ENCODE data around the gene STC2.

The STC2 gene

GRCh38 chr5:173311818-173312585, 16.2 kb downstream of the STC2 start:
- H3K27ac ChIP-seq: no peak overlapping the region
- H3K36me3 ChIP-seq (ENCODE audit: insufficient read depth, low read length): peaks cover 6% of the 10 kb centered on the region; the same call in 1 of the 2 replicates
- no peak for DNase-seq (ENCODE audit: low read depth, low spot score)
- H3K4me3 ChIP-seq: no peak overlapping the region
- H3K9ac ChIP-seq (ENCODE audit: insufficient read length): no peak overlapping the region
- H3K9me3 ChIP-seq (ENCODE audit: low read depth, low read length): peaks cover 4% of the 10 kb centered on the region; the same call in 1 of the 2 replicates
- no peak for TF ChIP-seq FOXP2 (optimal IDR thresholded peaks at IDR 0.05; ENCODE audit: control extremely low read depth, extremely low read length, insufficient read depth)

- DNase-seq (ENCODE audit: low read depth, low spot score): no peak
- H3K9ac ChIP-seq (ENCODE audit: insufficient read length): no peak overlapping the region
- H3K9me3 ChIP-seq (ENCODE audit: low read depth, low read length): peaks cover 4% of the 10 kb centered on the region; the same call in 1 of the 2 replicates
- H3K27ac ChIP-seq: peak overlapping the region; percentile 46; the same call in 1 of the 2 replicates
- TF ChIP-seq EZH2 (IDR thresholded peaks at IDR 0.05): no peak
- no peak for TF ChIP-seq POLR2AphosphoS5 (IDR thresholded peaks at IDR 0.05; ENCODE audit: borderline replicate concordance, low read depth, low read length)
- TF ChIP-seq FOXP2 (optimal IDR thresholded peaks at IDR 0.05; ENCODE audit: control extremely low read depth, extremely low read length, insufficient read depth): no peak
- H3K36me3 ChIP-seq (ENCODE audit: insufficient read depth, low read length): no peaks in the 10 kb centered on the region
- no peak overlapping the region for H3K4me3 ChIP-seq
Measured at GRCh38 chr5:173310861-173311785, 17.1 kb downstream of the STC2 start.

DNA sequence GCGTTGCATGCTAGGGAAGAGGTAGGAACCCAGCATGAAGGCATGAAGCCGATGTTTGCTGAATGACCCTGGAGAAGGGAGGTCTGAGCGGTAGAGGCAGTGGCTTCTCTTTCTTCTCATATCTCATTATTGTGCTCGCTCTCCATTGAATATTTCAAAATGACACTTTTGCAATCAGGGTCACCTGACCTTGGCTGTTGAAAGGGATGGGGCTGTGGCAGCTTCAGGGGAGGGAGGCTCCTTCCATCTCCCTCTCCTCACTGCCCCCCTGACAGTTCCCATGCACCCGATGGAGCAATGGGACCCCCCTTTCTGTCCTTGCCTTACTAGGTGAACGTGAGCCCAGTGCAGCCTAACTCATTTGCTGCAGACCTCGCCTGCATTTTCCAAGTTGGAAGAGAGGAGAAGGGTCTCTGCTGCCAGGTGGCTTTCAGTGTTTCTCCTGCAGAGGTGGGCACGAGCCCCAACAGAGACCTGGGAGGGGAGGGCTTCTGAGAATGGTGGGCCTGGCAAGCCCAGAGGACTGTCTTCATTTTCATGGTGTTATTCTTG, 17.9 kb downstream of the STC2 start:
- Histone ChIP-seq H3K9ac (ENCODE audit: insufficient read length) (no peak overlapping the region), H3K9me3 (ENCODE audit: low read depth, low read length) (peaks cover 4% of the 10 kb centered on the region; the same call in 1 of the 2 replicates), H3K27ac (peak overlapping the region; percentile 46; the same call in 1 of the 2 replicates), H3K36me3 (ENCODE audit: insufficient read depth, low read length) (no peaks in the 10 kb centered on the region), H3K4me3 (no peak overlapping the region)
- no peak for DNase-seq (ENCODE audit: low read depth, low spot score)
- TF ChIP-seq FOXP2 (optimal IDR thresholded peaks at IDR 0.05; ENCODE audit: control extremely low read depth, extremely low read length, insufficient read depth): no peak
- no peak for TF ChIP-seq POLR2AphosphoS5 (IDR thresholded peaks at IDR 0.05; ENCODE audit: borderline replicate concordance, low read depth, low read length)
- no peak for TF ChIP-seq EZH2 (IDR thresholded peaks at IDR 0.05)

GRCh38 chr5:173309731-173310130, 18.5 kb downstream of the STC2 start:
- Histone ChIP-seq H3K9ac (ENCODE audit: insufficient read length) (no peak overlapping the region), H3K4me3 (no peak overlapping the region), H3K36me3 (ENCODE audit: insufficient read depth, low read length) (no peaks in the 10 kb centered on the region), H3K27ac (no peak overlapping the region), H3K9me3 (ENCODE audit: low read depth, low read length) (peaks cover 4% of the 10 kb centered on the region; the same call in 1 of the 2 replicates)
- TF ChIP-seq FOXP2 (optimal IDR thresholded peaks at IDR 0.05; ENCODE audit: control extremely low read depth, extremely low read length, insufficient read depth) (no peak), POLR2AphosphoS5 (IDR thresholded peaks at IDR 0.05; ENCODE audit: borderline replicate concordance, low read depth, low read length) (no peak), EZH2 (IDR thresholded peaks at IDR 0.05) (no peak)
- DNase-seq (ENCODE audit: low read depth, low spot score): no peak

DNA sequence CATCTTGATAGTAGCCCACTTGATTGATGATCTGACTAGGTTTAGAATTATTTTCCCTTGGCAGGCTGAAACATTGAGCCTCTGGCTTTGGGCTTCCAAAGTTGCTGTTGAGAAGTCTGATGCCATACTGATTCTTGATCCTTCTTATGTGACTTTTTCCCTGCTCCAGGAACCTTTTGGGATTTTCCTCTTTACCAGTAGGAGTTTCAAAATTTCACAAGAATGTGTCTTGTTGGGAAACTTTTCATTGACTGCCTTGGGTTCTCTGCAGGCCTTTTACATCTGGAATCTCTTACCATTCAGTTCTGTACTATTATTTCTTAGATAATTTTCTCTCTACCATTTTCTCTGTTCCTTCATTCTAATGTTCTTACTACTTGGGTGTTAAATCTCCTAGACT, 20.0 kb downstream of the STC2 start:
- no peaks in the 10 kb centered on the region for H3K36me3 ChIP-seq (ENCODE audit: insufficient read depth, low read length)
- no peak for TF ChIP-seq FOXP2 (optimal IDR thresholded peaks at IDR 0.05; ENCODE audit: control extremely low read depth, extremely low read length, insufficient read depth)
- H3K9me3 ChIP-seq (ENCODE audit: low read depth, low read length): peaks cover 4% of the 10 kb centered on the region; the same call in 1 of the 2 replicates
- no peak overlapping the region for H3K9ac ChIP-seq (ENCODE audit: insufficient read length)
- H3K4me3 ChIP-seq: no peak overlapping the region
- DNase-seq (ENCODE audit: low read depth, low spot score): no peak
- no peak overlapping the region for H3K27ac ChIP-seq

DNA sequence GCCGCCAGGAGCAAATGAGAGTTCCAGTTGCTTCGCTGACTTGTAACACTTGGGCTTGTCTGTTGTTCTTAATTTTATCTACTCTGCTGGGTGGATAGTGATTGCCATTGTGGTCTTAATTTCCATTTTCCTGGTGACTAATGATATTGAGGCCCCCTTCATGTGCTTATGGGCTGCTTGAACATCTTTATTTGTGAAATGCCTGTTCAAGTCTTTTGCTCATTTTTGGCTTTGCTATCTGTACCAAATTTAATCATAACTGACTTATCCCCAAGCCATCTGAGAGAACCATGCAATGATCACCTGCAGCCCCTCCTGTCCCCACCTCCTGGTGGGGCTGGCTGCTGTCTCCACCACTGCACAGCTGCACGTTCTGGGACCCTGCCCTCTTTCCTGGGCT, 20.5 kb downstream of the STC2 start:
- Histone ChIP-seq H3K36me3 (ENCODE audit: insufficient read depth, low read length) (no peaks in the 10 kb centered on the region), H3K9ac (ENCODE audit: insufficient read length) (no peak overlapping the region), H3K4me3 (no peak overlapping the region), H3K9me3 (ENCODE audit: low read depth, low read length) (peaks cover 4% of the 10 kb centered on the region; the same call in 1 of the 2 replicates), H3K27ac (no peak overlapping the region)
- no peak for DNase-seq (ENCODE audit: low read depth, low spot score)
- no peak for TF ChIP-seq FOXP2 (optimal IDR thresholded peaks at IDR 0.05; ENCODE audit: control extremely low read depth, extremely low read length, insufficient read depth)
- no peak for TF ChIP-seq EZH2 (IDR thresholded peaks at IDR 0.05)
- TF ChIP-seq POLR2AphosphoS5 (IDR thresholded peaks at IDR 0.05; ENCODE audit: borderline replicate concordance, low read depth, low read length): no peak

DNA sequence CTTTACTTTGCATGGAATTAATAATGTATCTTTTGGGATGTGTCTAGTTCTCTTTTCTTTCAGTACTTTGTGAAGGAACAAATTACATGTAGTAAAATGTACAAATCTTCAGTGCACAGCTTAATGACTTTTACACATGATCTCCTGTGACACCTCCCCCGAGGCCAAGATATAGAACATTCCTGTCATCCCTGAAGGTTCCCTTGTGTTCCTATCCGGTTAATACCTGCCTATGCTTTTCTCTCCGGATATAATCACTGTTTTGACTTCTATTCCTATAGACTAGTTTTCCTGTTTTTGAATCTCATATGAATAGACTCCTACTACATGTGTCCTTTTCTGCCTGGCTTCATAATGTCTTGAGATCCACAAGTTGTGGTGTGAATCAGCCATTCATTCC, 21.5 kb downstream of the STC2 start:
- Histone ChIP-seq H3K4me3 (no peak overlapping the region), H3K36me3 (ENCODE audit: insufficient read depth, low read length) (no peaks in the 10 kb centered on the region), H3K9ac (ENCODE audit: insufficient read length) (no peak overlapping the region), H3K9me3 (ENCODE audit: low read depth, low read length) (peaks cover 4% of the 10 kb centered on the region; the same call in 1 of the 2 replicates), H3K27ac (no peak overlapping the region)
- no peak for DNase-seq (ENCODE audit: low read depth, low spot score)
- TF ChIP-seq EZH2 (IDR thresholded peaks at IDR 0.05): no peak
- no peak for TF ChIP-seq POLR2AphosphoS5 (IDR thresholded peaks at IDR 0.05; ENCODE audit: borderline replicate concordance, low read depth, low read length)
- TF ChIP-seq FOXP2 (optimal IDR thresholded peaks at IDR 0.05; ENCODE audit: control extremely low read depth, extremely low read length, insufficient read depth): no peak

DNA sequence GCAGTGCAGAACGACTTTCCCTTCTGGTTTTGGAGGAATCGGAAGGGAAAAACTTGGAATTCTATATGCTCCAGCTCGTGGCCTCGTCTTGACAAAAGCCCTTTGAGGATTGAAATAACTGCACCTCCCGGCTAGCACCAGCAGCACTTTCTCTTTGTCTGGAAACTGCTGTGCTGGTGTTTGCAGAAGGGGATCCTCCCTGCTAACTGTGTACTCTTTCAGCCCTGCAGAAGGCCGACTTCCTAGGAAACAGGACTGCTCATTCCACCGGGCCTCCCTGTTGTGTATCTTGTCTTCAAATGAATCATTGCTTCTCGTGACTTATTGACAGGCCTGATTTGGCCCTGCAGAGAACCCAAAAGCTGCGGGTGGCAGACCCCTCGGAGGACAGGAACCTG, 23.6 kb downstream of the STC2 start:
- no peaks in the 10 kb centered on the region for H3K36me3 ChIP-seq (ENCODE audit: insufficient read depth, low read length)
- H3K9ac ChIP-seq (ENCODE audit: insufficient read length): no peak overlapping the region
- DNase-seq (ENCODE audit: low read depth, low spot score): no peak
- TF ChIP-seq EZH2 (IDR thresholded peaks at IDR 0.05): no peak
- no peak for TF ChIP-seq FOXP2 (optimal IDR thresholded peaks at IDR 0.05; ENCODE audit: control extremely low read depth, extremely low read length, insufficient read depth)
- no peak for TF ChIP-seq POLR2AphosphoS5 (IDR thresholded peaks at IDR 0.05; ENCODE audit: borderline replicate concordance, low read depth, low read length)
- no peak overlapping the region for H3K4me3 ChIP-seq
- no peak overlapping the region for H3K27ac ChIP-seq
- H3K9me3 ChIP-seq (ENCODE audit: low read depth, low read length): peaks cover 4% of the 10 kb centered on the region; the same call in 1 of the 2 replicates
